GM12892 (cell line): ENCODE results near the gene CDK2AP2.
A peak's percentile ranks its signal among the peaks of the same experiment; 100 is the strongest.

Source experiments
- POLR2A ChIP-seq: IDR thresholded peaks from 2 replicates; pipeline ENCODE4 v1.6.1; 2011; ENCODE audit warnings: low read depth, low read length, control low read depth
- POLR2AphosphoS5 ChIP-seq: IDR thresholded peaks from 2 replicates; pipeline ENCODE4 v1.6.1; 2011; ENCODE audit warnings: low read depth, low read length, control low read depth
- TAF1 ChIP-seq: IDR thresholded peaks from 2 replicates; pipeline ENCODE4 v1.6.1; 2011; ENCODE audit warnings: low read depth, mild to moderate bottlenecking, control low read depth, low read length, borderline replicate concordance

DNA sequence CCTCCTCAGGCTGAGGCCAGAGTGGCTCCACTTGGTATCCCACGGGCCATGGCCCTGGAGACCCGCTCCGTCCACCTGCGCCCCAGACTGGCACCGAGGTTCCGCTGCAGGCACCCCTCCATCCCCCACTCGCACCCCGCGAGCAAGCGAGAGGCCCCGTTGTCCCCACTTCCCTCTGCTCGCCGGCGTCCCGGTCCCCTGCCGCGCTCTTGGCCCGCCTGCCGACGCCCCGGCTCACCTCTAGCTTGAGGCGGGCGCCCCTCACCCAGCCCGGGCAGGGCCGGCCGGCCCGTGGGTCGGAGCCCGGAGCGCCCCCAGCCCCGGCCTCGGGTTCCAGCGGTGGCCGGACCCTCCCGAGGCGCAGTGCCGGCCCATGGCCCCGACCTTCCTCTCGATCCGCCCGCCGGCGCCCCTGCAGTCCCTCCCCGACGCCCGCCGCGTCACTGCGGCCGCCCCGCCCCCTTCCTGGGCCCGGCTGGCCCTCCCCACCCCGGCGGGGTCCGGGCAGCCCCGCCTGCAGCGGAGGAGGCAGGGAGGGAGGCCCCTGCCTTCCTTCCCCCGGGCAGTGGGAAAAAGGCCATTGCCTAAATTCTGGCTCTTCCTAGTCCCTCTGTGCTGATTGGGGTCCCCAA, 2.9 kb downstream of the CDK2AP2 start, which contains the start of gene PITPNM1:
- TF ChIP-seq POLR2A (peak; percentile 23; the same call in 1 of the 2 replicates), POLR2AphosphoS5 (no peak), TAF1 (no peak)
